Endothelial cell of umbilical vein (primary cell): ENCODE results near the gene AFF1. TPM values are rescaled to one million over a fixed set of nuclear protein-coding genes. Genes with fewer than 3 reads are reported as not detected.
A peak's percentile ranks its signal among the peaks of the same experiment; 100 is the strongest.

Experiments
- BruUV-seq: library from RNA; stranded (reverse); fragments of 400-500 nt; replicated peaks from 2 replicates; lab custom pipeline; 2021; lab: Mats Ljungman, UMichigan
- CTCF ChIA-PET: fragments of 300-600, 350-600 bp; sonication (Branson Sonifier 250); formaldehyde crosslinking; loops from one replicate; lab custom pipeline; 2021; ENCODE audit warnings: antibody characterized with exemption, inconsistent platforms; lab: Charles Lee
- POLR2A ChIA-PET: fragments of 300-600, 350-600 bp; sonication (Branson Sonifier 250); formaldehyde crosslinking; loops from one replicate; lab custom pipeline; 2021; ENCODE audit warnings: antibody characterized with exemption, inconsistent platforms; lab: Charles Lee
- DNase-seq: peaks from one replicate; pipeline ENCODE4 v3.0.0-alpha.2; 2011; ENCODE audit warnings: low read depth, low spot score
- FAIRE-seq: peaks from 2 replicates; lab custom pipeline; 2011; peaks lifted over from hg19 to GRCh38; lab: Jason Lieb, UNC
- H2AFZ ChIP-seq: 2 replicates; pipeline ENCODE4 v1.6.0; 2012; ENCODE audit warnings: low read depth, low read length, control low read depth, inconsistent platforms
- H3K27ac ChIP-seq: 2 replicates; pipeline ENCODE4 v1.5.1; 2011; ENCODE audit warnings: low read depth, mild to moderate bottlenecking, control low read depth, low read length, moderate library complexity; ENCODE audit not compliant: insufficient read depth
- H3K27me3 ChIP-seq, 2 experiments: 2 replicates each; pipeline versions ENCODE4 v1.6.0 to v1.6.1; 2011; ENCODE audit warnings: low read length in 2 of 2, mixed read lengths in 1 of 2; ENCODE audit not compliant: control insufficient read depth in 2 of 2, insufficient read depth in 2 of 2
- H3K36me3 ChIP-seq, 2 experiments: 2 replicates in 1 of 2; 3 replicates in 1 of 2; pipeline ENCODE4 v1.5.1; 2011; ENCODE audit warnings: low read length in 2 of 2, mild to moderate bottlenecking in 1 of 2, moderate library complexity in 1 of 2; ENCODE audit not compliant: control insufficient read depth in 2 of 2, insufficient read depth in 2 of 2; ENCODE audit errors: extremely low read depth in 1 of 2
- H3K4me1 ChIP-seq: 3 replicates; pipeline ENCODE4 v1.5.1; 2011; ENCODE audit warnings: mild to moderate bottlenecking, low read length; ENCODE audit not compliant: control insufficient read depth, insufficient read depth; ENCODE audit errors: extremely low read depth
- H3K4me2 ChIP-seq: 2 replicates; pipeline ENCODE4 v1.6.1; 2011; ENCODE audit warnings: low read length, control low read depth, mixed read lengths; ENCODE audit not compliant: insufficient read depth
- H3K4me3 ChIP-seq, 3 experiments: fragments of 200-600 bp in 1 of 3; sonication (generic), shearing (Covaris generic) in 1 of 3; replicated peaks in 1 of 3; 2 replicates each; pipeline ENCODE4 v1.5.1; 2011 to 2016; ENCODE audit warnings: control low read depth in 3 of 3, low read length in 3 of 3, mild to moderate bottlenecking in 2 of 3, inconsistent platforms in 1 of 3, low read depth in 1 of 3, moderate library complexity in 1 of 3; ENCODE audit not compliant: insufficient read depth in 1 of 3
- H3K79me2 ChIP-seq: 2 replicates; pipeline ENCODE4 v1.6.0; 2012; ENCODE audit warnings: low read length, inconsistent platforms; ENCODE audit not compliant: control insufficient read depth, insufficient read depth
- H3K9ac ChIP-seq: replicated peaks from 2 replicates; pipeline ENCODE3; 2011; ENCODE audit warnings: low read length, control low read depth; ENCODE audit not compliant: insufficient read depth; ENCODE audit errors: extremely low read depth
- H3K9me1 ChIP-seq: replicated peaks from 3 replicates; pipeline ENCODE4 v1.6.0; 2011; ENCODE audit warnings: mild to moderate bottlenecking, low read length; ENCODE audit not compliant: control insufficient read depth, insufficient read depth; ENCODE audit errors: extremely low read depth
- H3K9me3 ChIP-seq: replicated peaks from 2 replicates; pipeline ENCODE4 v1.5.1; 2012; ENCODE audit warnings: low read length, inconsistent platforms; ENCODE audit not compliant: control insufficient read depth, insufficient read depth
- H4K20me1 ChIP-seq: replicated peaks from 2 replicates; pipeline ENCODE3; 2011; ENCODE audit warnings: mild to moderate bottlenecking, low read length; ENCODE audit not compliant: control insufficient read depth, insufficient read depth; ENCODE audit errors: extremely low read depth
- CTCF ChIP-seq, 2 donors: IDR thresholded peaks; 1 replicate in 1 of 2; 2 replicates in 1 of 2; pipeline ENCODE4 v1.5.1; 2011; ENCODE audit warnings: low read length in 2 of 2, mild to moderate bottlenecking in 2 of 2, moderate library complexity in 2 of 2, control low read depth in 1 of 2, inconsistent platforms in 1 of 2, low read depth in 1 of 2; ENCODE audit not compliant: insufficient read depth in 1 of 2; ENCODE audit errors: extremely low read depth in 1 of 2
- EZH2 ChIP-seq: IDR thresholded peaks from 2 replicates; pipeline ENCODE4 v1.6.1; 2012; ENCODE audit warnings: borderline replicate concordance, low read depth, mild to moderate bottlenecking, moderate library complexity, low read length, inconsistent platforms; ENCODE audit not compliant: severe bottlenecking
- FOS ChIP-seq: IDR thresholded peaks from 2 replicates; pipeline ENCODE4 v1.6.1; 2011; ENCODE audit warnings: mild to moderate bottlenecking, low read length, moderate library complexity, borderline replicate concordance; ENCODE audit not compliant: insufficient read depth
- GATA2 ChIP-seq: IDR thresholded peaks from 2 replicates; pipeline ENCODE4 v1.7.0; 2011; ENCODE audit warnings: low read depth, mild to moderate bottlenecking, moderate library complexity, mixed read lengths, low read length; ENCODE audit not compliant: insufficient read length, insufficient read depth
- JUN ChIP-seq: IDR thresholded peaks from 2 replicates; pipeline ENCODE4 v1.6.1; 2011; ENCODE audit warnings: borderline replicate concordance, low read depth; ENCODE audit not compliant: insufficient read length, insufficient read depth
- MAX ChIP-seq: IDR thresholded peaks from 2 replicates; pipeline ENCODE4 v1.6.1; 2011; ENCODE audit not compliant: insufficient read depth, insufficient read length
- MYC ChIP-seq: IDR thresholded peaks from one replicate; pipeline ENCODE4 v1.6.1; 2011; ENCODE audit warnings: mild to moderate bottlenecking, low read depth, low read length
- POLR2A ChIP-seq: IDR thresholded peaks from 2 replicates; pipeline ENCODE4 v1.6.1; 2012; ENCODE audit warnings: low read depth, mild to moderate bottlenecking, control low read depth, low read length
- POLR2AphosphoS5 ChIP-seq: IDR thresholded peaks from 2 replicates; pipeline ENCODE4 v1.6.1; 2012; ENCODE audit warnings: low read depth, mild to moderate bottlenecking, control low read depth, low read length, moderate library complexity; ENCODE audit not compliant: insufficient read depth
- dilution Hi-C: fragments of 300-500 bp; cut with MboI; formaldehyde crosslinking; loops from one replicate; pipeline ENCODE4 v1.15.0; 2019; ENCODE audit warnings: low sequenced_read_pairs; ENCODE audit not compliant: extremely low pct_ligation_motif_present
- intact Hi-C: fragments of 100-400 bp; cut with micrococcal nuclease; formaldehyde crosslinking; loops from one replicate; pipeline ENCODE4 v1.10.0; 2022
- polyA plus RNA-seq, 4 experiments: library from polyadenylated mRNA; depleted of rRNA in 3 of 4; stranded (reverse) in 3 of 4; unstranded in 1 of 4; fragments of >200 nt; gene quantifications; 2 replicates each; pipeline versions ENCODE4 v1.2.1 to v1.2.3, GENCODE V29; 2011 to 2012; ENCODE audit warnings: missing spikeins in 1 of 4
- total RNA-seq: library from RNA; stranded (reverse); gene quantifications from 2 replicates; pipeline ENCODE4 v1.2.3, GENCODE V29; 2021

AFF1 gene
- total and polyA plus RNA-seq, 2 donors (not counting 3 experiments of a cell fraction or from before 2014, with no cell fraction given) = 26.2 to 106 TPM

GRCh38 chr4:87109121-87109520 lies 174.3 kb downstream of the AFF1 start:
- CTCF ChIA-PET = interaction anchor here (1.0 kb wide), 1 partner anchor 41 kb away, joined by 3 read pairs; no protein-coding TSS in a partner anchor
- Histone ChIP-seq H4K20me1 (no peaks in the 10 kb centered on the region), H3K27me3 (no peaks in the 10 kb centered on the region), H2AFZ (no peak overlapping the region), H3K79me2 (peaks cover 7% of the 10 kb centered on the region), H3K4me2 (no peak overlapping the region), H3K4me3 (no peak overlapping the region), H3K9ac (no peak overlapping the region), H3K27ac (peak overlapping the region; percentile 60), H3K9me3 (no peaks in the 10 kb centered on the region), H3K4me1 (peaks cover 36% of the 10 kb centered on the region), H3K36me3 (peaks cover 11% of the 10 kb centered on the region in 2 experiments), H3K9me1 (no peaks in the 10 kb centered on the region)
- FAIRE-seq = no peak
- dilution Hi-C loops (loop anchor here (25.0 kb wide), 1 partner anchor 197 kb away; no protein-coding TSS in a partner anchor), intact Hi-C loops (loop anchor here (10.0 kb wide), 1 partner anchor 514 kb away; the partner anchor contains the start of gene PTPN13)
- DNase-seq = no peak
- no TSS peak for BruUV-seq
- TF ChIP-seq MAX = no peak
- TF ChIP-seq GATA2 = no peak
- no peak for TF ChIP-seq MYC
- no peak for TF ChIP-seq FOS
- no peak for TF ChIP-seq JUN
- TF ChIP-seq POLR2A = no peak
- TF ChIP-seq CTCF (IDR thresholded peaks at IDR 0.05; ENCODE audit: extremely low read depth in 1 of 2, insufficient read depth in 1 of 2, low read depth in 1 of 2, low read length in 2 of 2) = no peak
- TF ChIP-seq EZH2 = no peak
- no peak for TF ChIP-seq POLR2AphosphoS5
- POLR2A ChIA-PET = no interaction called here
